Calu3 (cell line): ENCODE measurements around the gene CDK14. TPM values are rescaled to one million over a fixed set of nuclear protein-coding genes. Genes with fewer than 3 reads are reported as not detected.
A peak's percentile ranks its signal among the peaks of the same experiment; 100 is the strongest.

Experiments
- BruUV-seq: library from RNA; stranded (reverse); fragments of 400-500 nt; replicated peaks from 2 replicates; lab custom pipeline; 2021; lab: Mats Ljungman, UMichigan
- CTCF ChIA-PET: fragments of 300-600 bp; sonication (Branson Sonifier 250); formaldehyde crosslinking; loops from one replicate; lab custom pipeline; 2022; ENCODE audit warnings: antibody characterized with exemption; lab: Charles Lee
- DNase-seq: peaks from one replicate; pipeline ENCODE4 v3.0.0; 2022
- H3K27ac Mint-ChIP-seq: one replicate; pipeline ENCODE4 v1.8.0; 2022; ENCODE audit warnings: mixed read lengths; ENCODE audit not compliant: unreplicated experiment
- H3K27me3 Mint-ChIP-seq: one replicate; pipeline ENCODE4 v1.8.0; 2022; ENCODE audit warnings: mixed read lengths; ENCODE audit not compliant: unreplicated experiment
- H3K36me3 Mint-ChIP-seq: one replicate; pipeline ENCODE4 v1.8.0; 2022; ENCODE audit warnings: mild to moderate bottlenecking, moderate library complexity, mixed read lengths; ENCODE audit not compliant: insufficient read depth, unreplicated experiment
- H3K4me1 Mint-ChIP-seq: one replicate; pipeline ENCODE4 v1.8.0; 2022; ENCODE audit warnings: mild to moderate bottlenecking, low read depth, mixed read lengths; ENCODE audit not compliant: unreplicated experiment
- H3K4me3 Mint-ChIP-seq: one replicate; pipeline ENCODE4 v1.8.0; 2022; ENCODE audit warnings: mild to moderate bottlenecking, low read depth, moderate library complexity, mixed read lengths; ENCODE audit not compliant: unreplicated experiment
- H3K9me3 Mint-ChIP-seq: one replicate; pipeline ENCODE4 v1.8.0; 2022; ENCODE audit warnings: low read depth, mixed read lengths; ENCODE audit not compliant: unreplicated experiment
- intact Hi-C: fragments of 100-400 bp; cut with micrococcal nuclease; formaldehyde crosslinking; loops from one replicate; pipeline ENCODE4 v1.10.0; 2022; ENCODE audit not compliant: unreplicated experiment
- total RNA-seq: library from RNA; stranded (reverse); gene quantifications from 2 replicates; pipeline ENCODE4 v1.2.3, GENCODE V29; 2022
- TF ChIP-seq, protein P1 (sequence below): fragments of 200-600 bp; IDR thresholded peaks from one replicate; pipeline ENCODE4 v1.8.0; 2022; ENCODE audit warnings: antibody characterized with exemption; ENCODE audit not compliant: unreplicated experiment

CDK14 gene
- total RNA-seq, 1 experiment from 2014 or later: 29.4 TPM

DNA sequence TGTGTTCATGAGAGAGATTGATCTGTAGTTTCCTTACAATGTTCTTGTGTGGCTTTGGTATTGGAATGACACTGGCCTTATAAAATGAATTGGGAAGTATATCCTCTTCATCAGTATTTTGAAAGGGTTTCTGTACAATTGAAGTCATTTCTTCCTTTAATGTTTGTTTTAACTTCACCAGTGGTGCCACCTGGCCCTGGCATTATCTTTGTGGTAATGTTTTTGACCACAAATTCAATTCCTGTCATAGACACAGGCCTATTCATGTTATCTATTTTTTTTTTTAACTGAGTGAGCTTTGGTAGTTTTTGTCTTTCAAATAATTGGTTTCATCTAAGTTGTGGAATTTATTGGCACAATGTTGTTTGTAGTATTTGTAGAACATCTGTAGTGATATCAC is 127.7 kb downstream of the CDK14 start:
- Mint-ChIP-seq H3K27me3 (no peaks in the 10 kb centered on the region), H3K27ac (no peak overlapping the region), H3K9me3 (no peaks in the 10 kb centered on the region), H3K36me3 (no peaks in the 10 kb centered on the region), H3K4me1 (peaks cover 36% of the 10 kb centered on the region), H3K4me3 (no peak overlapping the region)
- CTCF ChIA-PET: no interaction called here
- TF ChIP-seq, protein P1, sequence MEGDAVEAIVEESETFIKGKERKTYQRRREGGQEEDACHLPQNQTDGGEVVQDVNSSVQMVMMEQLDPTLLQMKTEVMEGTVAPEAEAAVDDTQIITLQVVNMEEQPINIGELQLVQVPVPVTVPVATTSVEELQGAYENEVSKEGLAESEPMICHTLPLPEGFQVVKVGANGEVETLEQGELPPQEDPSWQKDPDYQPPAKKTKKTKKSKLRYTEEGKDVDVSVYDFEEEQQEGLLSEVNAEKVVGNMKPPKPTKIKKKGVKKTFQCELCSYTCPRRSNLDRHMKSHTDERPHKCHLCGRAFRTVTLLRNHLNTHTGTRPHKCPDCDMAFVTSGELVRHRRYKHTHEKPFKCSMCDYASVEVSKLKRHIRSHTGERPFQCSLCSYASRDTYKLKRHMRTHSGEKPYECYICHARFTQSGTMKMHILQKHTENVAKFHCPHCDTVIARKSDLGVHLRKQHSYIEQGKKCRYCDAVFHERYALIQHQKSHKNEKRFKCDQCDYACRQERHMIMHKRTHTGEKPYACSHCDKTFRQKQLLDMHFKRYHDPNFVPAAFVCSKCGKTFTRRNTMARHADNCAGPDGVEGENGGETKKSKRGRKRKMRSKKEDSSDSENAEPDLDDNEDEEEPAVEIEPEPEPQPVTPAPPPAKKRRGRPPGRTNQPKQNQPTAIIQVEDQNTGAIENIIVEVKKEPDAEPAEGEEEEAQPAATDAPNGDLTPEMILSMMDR: no peak
- DNase-seq: no peak
- intact Hi-C loops: no loop called here
- no TSS peak for BruUV-seq

- no TSS peak for BruUV-seq
- Mint-ChIP-seq H3K36me3 (peaks cover 4% of the 10 kb centered on the region), H3K9me3 (no peaks in the 10 kb centered on the region), H3K4me3 (no peak overlapping the region), H3K27me3 (no peaks in the 10 kb centered on the region), H3K27ac (no peak overlapping the region), H3K4me1 (peaks cover 33% of the 10 kb centered on the region)
- TF ChIP-seq, protein P1: no peak
- intact Hi-C loops: no loop called here
- CTCF ChIA-PET: no interaction called here
- no peak for DNase-seq
Observed at GRCh38 chr7:90726120-90726519, 130.0 kb downstream of the CDK14 start.

DNA sequence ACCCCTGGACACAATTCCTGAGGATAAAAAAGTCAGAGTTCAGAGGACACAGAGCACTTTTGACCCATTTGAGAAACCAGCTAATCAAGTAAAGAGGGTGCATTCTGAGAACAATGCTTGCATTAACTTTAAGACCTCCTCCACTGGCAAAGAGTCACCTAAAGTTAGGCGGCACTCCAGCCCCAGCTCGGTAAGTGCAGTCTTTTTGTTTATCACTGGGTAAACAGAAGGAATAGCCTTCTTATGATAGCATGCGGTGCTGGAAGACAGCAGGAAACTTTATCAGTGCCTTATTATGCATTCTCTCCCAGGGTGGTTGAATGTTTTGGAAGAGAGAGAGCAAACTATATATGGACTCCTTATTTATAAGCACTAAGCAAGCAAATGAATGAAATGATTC is 130.5 kb downstream of the CDK14 start:
- Mint-ChIP-seq H3K4me3 (no peak overlapping the region), H3K27me3 (no peaks in the 10 kb centered on the region), H3K27ac (peak overlapping the region; percentile 52), H3K36me3 (peaks cover 4% of the 10 kb centered on the region), H3K4me1 (peaks cover 28% of the 10 kb centered on the region), H3K9me3 (no peaks in the 10 kb centered on the region)
- DNase-seq: peak; percentile 7
- intact Hi-C loops: no loop called here
- CTCF ChIA-PET: no interaction called here
- TF ChIP-seq, protein P1: no peak
- no TSS peak for BruUV-seq

DNA sequence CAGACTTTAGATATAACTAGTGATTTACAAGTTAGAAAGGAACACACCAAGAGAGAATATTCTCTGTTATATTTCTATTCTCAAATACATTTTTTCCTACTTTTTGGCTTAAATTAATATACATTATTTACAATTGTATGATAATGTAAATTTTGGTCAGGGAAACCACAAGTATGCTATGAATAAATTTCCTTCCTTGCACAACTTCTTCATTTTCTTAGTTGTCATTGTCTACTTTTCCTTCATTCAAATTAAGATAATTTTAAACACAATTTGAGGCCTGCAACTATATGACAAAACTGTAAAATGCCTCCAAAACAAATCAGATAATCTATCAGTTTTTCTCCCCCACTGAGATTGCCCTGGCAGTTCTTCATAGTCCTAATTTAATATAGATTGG is 131.3 kb downstream of the CDK14 start:
- Mint-ChIP-seq H3K9me3 (no peaks in the 10 kb centered on the region), H3K36me3 (peaks cover 4% of the 10 kb centered on the region), H3K4me3 (no peak overlapping the region), H3K27ac (peak overlapping the region; percentile 52), H3K4me1 (peaks cover 26% of the 10 kb centered on the region), H3K27me3 (no peaks in the 10 kb centered on the region)
- CTCF ChIA-PET: no interaction called here
- TF ChIP-seq, protein P1: no peak
- no TSS peak for BruUV-seq
- intact Hi-C loops: no loop called here
- DNase-seq: no peak
